ENCODE data around the gene RHPN2.

DNA sequence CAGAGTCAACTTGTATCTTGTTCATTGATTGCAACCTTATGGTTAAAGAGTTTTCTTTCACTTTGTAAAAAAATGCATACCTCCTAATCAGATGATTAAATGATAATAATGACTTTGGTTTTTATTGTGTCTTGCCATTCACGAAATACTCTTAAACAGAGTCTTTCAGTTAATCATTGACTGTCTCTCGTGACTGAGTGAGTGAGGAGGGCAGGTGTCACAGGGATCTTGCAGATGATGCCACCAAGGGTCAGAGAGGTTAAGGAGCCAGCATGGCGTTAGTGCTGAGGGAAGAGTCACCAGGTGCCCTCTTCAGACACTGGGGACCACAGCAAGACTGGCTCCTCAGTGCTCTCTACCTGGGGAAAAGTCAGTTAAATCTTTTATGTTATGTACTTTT lies 24.3 kb upstream of the RHPN2 start:
- TF ChIP-seq, protein P1, sequence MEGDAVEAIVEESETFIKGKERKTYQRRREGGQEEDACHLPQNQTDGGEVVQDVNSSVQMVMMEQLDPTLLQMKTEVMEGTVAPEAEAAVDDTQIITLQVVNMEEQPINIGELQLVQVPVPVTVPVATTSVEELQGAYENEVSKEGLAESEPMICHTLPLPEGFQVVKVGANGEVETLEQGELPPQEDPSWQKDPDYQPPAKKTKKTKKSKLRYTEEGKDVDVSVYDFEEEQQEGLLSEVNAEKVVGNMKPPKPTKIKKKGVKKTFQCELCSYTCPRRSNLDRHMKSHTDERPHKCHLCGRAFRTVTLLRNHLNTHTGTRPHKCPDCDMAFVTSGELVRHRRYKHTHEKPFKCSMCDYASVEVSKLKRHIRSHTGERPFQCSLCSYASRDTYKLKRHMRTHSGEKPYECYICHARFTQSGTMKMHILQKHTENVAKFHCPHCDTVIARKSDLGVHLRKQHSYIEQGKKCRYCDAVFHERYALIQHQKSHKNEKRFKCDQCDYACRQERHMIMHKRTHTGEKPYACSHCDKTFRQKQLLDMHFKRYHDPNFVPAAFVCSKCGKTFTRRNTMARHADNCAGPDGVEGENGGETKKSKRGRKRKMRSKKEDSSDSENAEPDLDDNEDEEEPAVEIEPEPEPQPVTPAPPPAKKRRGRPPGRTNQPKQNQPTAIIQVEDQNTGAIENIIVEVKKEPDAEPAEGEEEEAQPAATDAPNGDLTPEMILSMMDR (IDR thresholded peaks at IDR 0.05), result no peak
- TF ChIP-seq POLR2A (IDR thresholded peaks at IDR 0.05), result no peak

All from esophagus squamous epithelium (tissue), 4 donors.